Measurements from ENCODE around the gene ALPP.

- TF ChIP-seq CTCF (IDR thresholded peaks at IDR 0.05; ENCODE audit: low read length) (no peak), EZH2 (IDR thresholded peaks at IDR 0.05; ENCODE audit: borderline replicate concordance, low read length) (no peak)
Observed at GRCh38 chr2:232393556-232393955, 15.0 kb downstream of the ALPP start.
